WERI-Rb-1 (cell line): ENCODE results near the gene GRAP2.
"Not testable (repeated sequence)": the region's sequence is repeated elsewhere in the genome, so short reads cannot be mapped to it uniquely, and the experiment has no call there.

Source experiments
- DNase-seq: peaks from one replicate; pipeline ENCODE4 v3.0.0-alpha.2; 2020
- H3K27ac ChIP-seq: fragments of 250-450 bp; sonication (Bioruptor Pico); 2 replicates; pipeline ENCODE4 v1.5.1; 2020; ENCODE audit warnings: mild to moderate bottlenecking, moderate library complexity
- H3K27me3 ChIP-seq: fragments of 250-450 bp; sonication (Bioruptor Pico); 2 replicates; pipeline ENCODE4 v1.5.1; 2021; ENCODE audit warnings: mild to moderate bottlenecking, low read depth, moderate library complexity; ENCODE audit not compliant: insufficient read depth, severe bottlenecking
- H3K36me3 ChIP-seq: fragments of 250-450 bp; sonication (Bioruptor Pico); 2 replicates; pipeline ENCODE4 v1.5.1; 2020; ENCODE audit warnings: mild to moderate bottlenecking, moderate library complexity
- H3K4me3 ChIP-seq: 2 replicates; pipeline ENCODE4 v1.5.1; 2011; ENCODE audit warnings: low read depth, mild to moderate bottlenecking, control low read depth, low read length
- H3K9me3 ChIP-seq: fragments of 250-450 bp; sonication (Bioruptor Pico); 2 replicates; pipeline ENCODE4 v1.5.1; 2021; ENCODE audit warnings: mild to moderate bottlenecking, moderate library complexity; ENCODE audit not compliant: severe bottlenecking
- CTCF ChIP-seq: IDR thresholded peaks from 2 replicates; pipeline ENCODE4 v1.5.1; 2011; ENCODE audit warnings: low read depth, mild to moderate bottlenecking, control low read depth, inconsistent platforms, low read length

GRAP2 gene

GRCh38 chr22:39895682-39896081, 5.2 kb upstream of the GRAP2 start:
- Histone ChIP-seq H3K9me3 (no peaks in the 10 kb centered on the region), H3K4me3 (no peak overlapping the region), H3K27me3 (no peaks in the 10 kb centered on the region), H3K36me3 (no peaks in the 10 kb centered on the region), H3K27ac (no peak overlapping the region)
- no peak for DNase-seq
- no peak for TF ChIP-seq CTCF

- H3K27ac ChIP-seq = no peak overlapping the region
- no peak for DNase-seq
- no peaks in the 10 kb centered on the region for H3K9me3 ChIP-seq
- no peak for TF ChIP-seq CTCF
- no peak overlapping the region for H3K4me3 ChIP-seq
- no peaks in the 10 kb centered on the region for H3K36me3 ChIP-seq
- no peaks in the 10 kb centered on the region for H3K27me3 ChIP-seq
Observed at GRCh38 chr22:39896313-39896996, 4.4 kb upstream of the GRAP2 start.

- no peak overlapping the region for H3K27ac ChIP-seq
- no peak for TF ChIP-seq CTCF
- no peak overlapping the region for H3K4me3 ChIP-seq
- H3K27me3 ChIP-seq = no peaks in the 10 kb centered on the region
- H3K9me3 ChIP-seq = no peaks in the 10 kb centered on the region
- H3K36me3 ChIP-seq = no peaks in the 10 kb centered on the region
- no peak for DNase-seq
Observed at GRCh38 chr22:39897841-39898240, 3.0 kb upstream of the GRAP2 start.

DNA sequence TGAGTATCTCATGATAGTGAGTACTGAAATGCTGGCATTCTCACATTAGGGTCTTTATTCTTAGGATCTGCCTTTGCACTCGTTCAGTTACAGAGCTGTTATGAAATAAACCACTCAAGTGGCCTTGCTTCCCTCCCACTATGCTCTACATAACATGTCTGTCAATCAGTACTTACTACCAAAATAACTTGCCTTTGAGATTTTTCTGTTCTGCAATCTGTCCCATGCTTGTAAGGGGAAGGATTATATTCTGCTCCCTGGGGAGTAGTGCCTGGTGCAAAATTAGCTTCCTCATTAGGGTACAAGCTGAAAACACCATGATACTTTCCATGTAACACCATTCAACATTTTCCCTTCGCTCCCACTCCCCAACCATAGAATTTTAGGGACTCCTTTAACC, 1.9 kb upstream of the GRAP2 start:
- Histone ChIP-seq H3K4me3 (no peak overlapping the region), H3K9me3 (no peaks in the 10 kb centered on the region), H3K27me3 (no peaks in the 10 kb centered on the region), H3K27ac (no peak overlapping the region), H3K36me3 (no peaks in the 10 kb centered on the region)
- no peak for TF ChIP-seq CTCF
- DNase-seq = no peak

- Histone ChIP-seq H3K9me3 (no peaks in the 10 kb centered on the region), H3K4me3 (no peak overlapping the region), H3K27ac (no peak overlapping the region), H3K27me3 (no peaks in the 10 kb centered on the region), H3K36me3 (no peaks in the 10 kb centered on the region)
- TF ChIP-seq CTCF = no peak
- DNase-seq = no peak
Observed at GRCh38 chr22:39901565-39902146, 772 bp downstream of the GRAP2 start.

DNA sequence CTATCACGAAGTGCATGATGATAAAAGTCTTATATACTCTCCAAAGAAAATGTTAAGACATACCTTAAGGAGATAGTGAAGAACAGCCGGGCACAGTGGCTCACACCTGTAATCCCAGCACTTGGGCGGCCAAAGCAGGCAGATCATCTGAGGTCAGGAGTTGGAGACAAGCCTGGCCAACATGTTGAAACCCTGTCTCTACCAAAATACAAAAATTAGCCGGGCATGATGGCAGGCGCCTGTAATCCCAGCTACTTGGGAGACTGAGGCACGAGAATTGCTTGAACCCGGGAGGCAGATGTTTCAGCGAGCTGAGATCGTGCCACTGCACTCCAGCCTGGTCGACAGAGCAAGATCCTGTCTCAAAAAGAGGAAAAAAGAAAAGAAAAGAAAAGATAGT, 3.1 kb downstream of the GRAP2 start:
- H3K9me3 ChIP-seq, H3K4me3 ChIP-seq, DNase-seq, H3K27ac ChIP-seq, H3K36me3 ChIP-seq, H3K27me3 ChIP-seq: not testable (repeated sequence)
